GM21529 (cell line): ENCODE measurements around the gene SLC66A3.
A peak's percentile ranks its signal among the peaks of the same experiment; 100 is the strongest.

Source experiments
- ATAC-seq: cut with Tn5 transposase; IDR thresholded peaks from one replicate; pipeline ENCODE4 v1.9.1; 2021; ENCODE audit not compliant: unreplicated experiment

SLC66A3 gene

GRCh38 chr2:11155381-11156035 lies at the start of gene SLC66A3:
Gene SLC66A3 (plus strand): TSS chr2:11155467. CDS start chr2:11155547, 80 bp downstream.
- ATAC-seq, result peak; percentile 75

- ATAC-seq, result no peak
Measured at GRCh38 chr2:11109002-11109401, 46.3 kb upstream of the SLC66A3 start.

- ATAC-seq, result no peak
Measured at GRCh38 chr2:11112870-11113428, 42.3 kb upstream of the SLC66A3 start.

- ATAC-seq, result no peak
Measured at GRCh38 chr2:11117776-11118175, 37.5 kb upstream of the SLC66A3 start.

- no peak for ATAC-seq
Measured at GRCh38 chr2:11118761-11119160, 36.5 kb upstream of the SLC66A3 start.

GRCh38 chr2:11121099-11121822 lies 34.0 kb upstream of the SLC66A3 start:
- no peak for ATAC-seq

GRCh38 chr2:11121823-11122155 lies 33.5 kb upstream of the SLC66A3 start:
- no peak for ATAC-seq

- ATAC-seq, result no peak
Measured at GRCh38 chr2:11122380-11122779, 32.9 kb upstream of the SLC66A3 start.

GRCh38 chr2:11123001-11123809 lies 32.1 kb upstream of the SLC66A3 start:
- ATAC-seq, result no peak

GRCh38 chr2:11123856-11124759 lies 31.2 kb upstream of the SLC66A3 start:
- ATAC-seq, result no peak

GRCh38 chr2:11124760-11125068 lies 30.6 kb upstream of the SLC66A3 start:
- ATAC-seq, result no peak

- no peak for ATAC-seq
Measured at GRCh38 chr2:11127761-11128160, 27.5 kb upstream of the SLC66A3 start.

GRCh38 chr2:11128243-11128951 lies 26.9 kb upstream of the SLC66A3 start:
- no peak for ATAC-seq

- ATAC-seq, result peak; percentile 82
Measured at GRCh38 chr2:11129598-11130449, 25.4 kb upstream of the SLC66A3 start.

GRCh38 chr2:11131166-11131920 lies 23.9 kb upstream of the SLC66A3 start:
- no peak for ATAC-seq

GRCh38 chr2:11132036-11132671 lies 23.1 kb upstream of the SLC66A3 start:
- peak; percentile 4 for ATAC-seq

- no peak for ATAC-seq
Measured at GRCh38 chr2:11133238-11133935, 21.9 kb upstream of the SLC66A3 start.
